Uterus (tissue), 4 donors: Measurements from ENCODE around the gene NMNAT3. TPM values are rescaled to one million over a fixed set of nuclear protein-coding genes. Genes with fewer than 3 reads are reported as not detected.

Experiments used
- DNase-seq, 2 donors: peaks; one replicate each; pipeline ENCODE4 v3.0.0-alpha.2; 2019 to 2020
- H3K27ac ChIP-seq, 2 donors: fragments of 200-600 bp; sonication (generic); 1 replicate in 1 of 2; 2 replicates in 1 of 2; pipeline ENCODE4 v1.5.1; 2016 to 2018
- H3K27me3 ChIP-seq, 2 donors: fragments of 200-600 bp; sonication (generic); one replicate each; pipeline ENCODE4 v1.5.1; 2018 to 2019; ENCODE audit warnings: control low read depth in 1 of 2
- H3K36me3 ChIP-seq, 2 donors: fragments of 200-600 bp; sonication (generic); one replicate each; pipeline ENCODE4 v1.5.1; 2019; ENCODE audit warnings: control low read depth in 1 of 2
- H3K4me1 ChIP-seq, 2 donors: fragments of 200-600 bp; sonication (generic); one replicate each; pipeline ENCODE4 v1.5.1; 2018 to 2019; ENCODE audit warnings: control low read depth in 1 of 2
- H3K4me3 ChIP-seq, 2 donors: fragments of 200-600 bp; sonication (generic); 1 replicate in 1 of 2; 2 replicates in 1 of 2; pipeline ENCODE4 v1.5.1; 2018 to 2019; ENCODE audit warnings: mild to moderate bottlenecking in 1 of 2
- H3K9me3 ChIP-seq, 2 donors: fragments of 200-600 bp; sonication (generic); one replicate each; pipeline ENCODE4 v1.5.1; 2019; ENCODE audit warnings: control low read depth in 1 of 2
- POLR2A ChIP-seq, 2 donors: fragments of 450-650 bp; IDR thresholded peaks; one replicate each; pipeline ENCODE4 v1.6.1; 2016; ENCODE audit warnings: antibody characterized with exemption in 2 of 2, mild to moderate bottlenecking in 1 of 2, moderate library complexity in 1 of 2
- intact Hi-C: fragments of 100-400 bp; cut with DNase I; formaldehyde crosslinking; loops from one replicate; pipeline ENCODE4 v1.15.1; 2023; ENCODE audit warnings: low total_unique reads
- total RNA-seq, 4 donors: library from RNA; depleted of rRNA in 3 of 4; stranded (reverse); fragments of >200 nt in 3 of 4; gene quantifications; one replicate each; pipeline versions ENCODE4 v1.1.0 to v1.2.4, GENCODE V29; 2014 to 2023
- TF ChIP-seq, protein P1 (sequence below), 4 experiments: fragments of 200-600 bp in 2 of 4; fragments of 450-650 bp in 2 of 4; sonication (generic) in 2 of 4; IDR thresholded peaks; one replicate each; pipeline ENCODE4 v1.5.1; 2016 to 2019; ENCODE audit warnings: antibody characterized with exemption in 4 of 4, mild to moderate bottlenecking in 2 of 4, moderate library complexity in 1 of 4
- donor health status: DM: yes; HTN: yes; CAD: no.

The NMNAT3 gene
- total RNA-seq, 4 donors from 2014 or later = 2.4 to 17.2 (median 7.5) TPM

DNA sequence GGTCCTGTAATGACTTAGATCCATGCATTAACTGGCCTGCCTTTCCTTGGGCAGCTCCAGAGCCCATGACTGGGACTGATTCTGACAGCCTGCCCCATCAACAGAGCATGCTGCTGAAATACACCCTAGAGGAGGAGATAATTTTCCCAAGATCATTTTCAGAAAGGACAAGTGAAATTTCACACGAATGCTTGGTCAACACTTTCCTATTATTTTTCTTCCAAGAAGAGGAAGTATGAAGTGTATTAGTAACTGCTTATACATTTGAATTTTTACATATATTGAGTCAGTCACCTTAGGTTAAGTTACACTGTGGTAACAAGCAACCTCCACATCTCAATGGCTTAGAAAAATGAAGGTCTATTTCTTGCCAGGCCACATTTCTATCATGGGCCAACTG lies 9.7 kb upstream of the NMNAT3 start:
- no peak for DNase-seq
- intact Hi-C loops = no loop called here
- Histone ChIP-seq H3K4me1 (no peaks in the 10 kb centered on the region), H3K36me3 (no peaks in the 10 kb centered on the region), H3K4me3 (no peak overlapping the region), H3K9me3 (no peaks in the 10 kb centered on the region), H3K27me3 (no peaks in the 10 kb centered on the region), H3K27ac (no peak overlapping the region)
- TF ChIP-seq POLR2A (IDR thresholded peaks at IDR 0.05) = no peak
- TF ChIP-seq, protein P1, sequence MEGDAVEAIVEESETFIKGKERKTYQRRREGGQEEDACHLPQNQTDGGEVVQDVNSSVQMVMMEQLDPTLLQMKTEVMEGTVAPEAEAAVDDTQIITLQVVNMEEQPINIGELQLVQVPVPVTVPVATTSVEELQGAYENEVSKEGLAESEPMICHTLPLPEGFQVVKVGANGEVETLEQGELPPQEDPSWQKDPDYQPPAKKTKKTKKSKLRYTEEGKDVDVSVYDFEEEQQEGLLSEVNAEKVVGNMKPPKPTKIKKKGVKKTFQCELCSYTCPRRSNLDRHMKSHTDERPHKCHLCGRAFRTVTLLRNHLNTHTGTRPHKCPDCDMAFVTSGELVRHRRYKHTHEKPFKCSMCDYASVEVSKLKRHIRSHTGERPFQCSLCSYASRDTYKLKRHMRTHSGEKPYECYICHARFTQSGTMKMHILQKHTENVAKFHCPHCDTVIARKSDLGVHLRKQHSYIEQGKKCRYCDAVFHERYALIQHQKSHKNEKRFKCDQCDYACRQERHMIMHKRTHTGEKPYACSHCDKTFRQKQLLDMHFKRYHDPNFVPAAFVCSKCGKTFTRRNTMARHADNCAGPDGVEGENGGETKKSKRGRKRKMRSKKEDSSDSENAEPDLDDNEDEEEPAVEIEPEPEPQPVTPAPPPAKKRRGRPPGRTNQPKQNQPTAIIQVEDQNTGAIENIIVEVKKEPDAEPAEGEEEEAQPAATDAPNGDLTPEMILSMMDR (IDR thresholded peaks at IDR 0.05) = no peak

DNA sequence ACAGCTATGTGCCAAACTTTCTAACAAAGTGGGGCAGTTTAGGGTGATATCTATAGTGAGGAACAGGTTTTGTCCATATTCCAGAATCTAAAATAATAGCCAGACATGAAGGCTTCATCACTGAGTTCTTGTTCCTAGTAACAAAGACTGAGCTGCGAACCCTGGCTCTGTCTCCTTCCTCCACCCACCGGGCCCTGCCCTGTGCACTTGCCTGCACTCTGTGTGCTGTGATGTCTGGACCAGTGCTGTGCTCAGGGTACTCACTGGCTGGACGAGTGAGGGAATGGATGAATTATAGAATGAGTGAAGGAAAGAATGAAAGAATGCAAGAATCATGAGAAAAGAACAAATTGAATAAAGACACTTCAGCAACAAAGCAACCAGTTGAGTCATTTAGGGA lies 8.9 kb upstream of the NMNAT3 start:
- H3K27ac ChIP-seq = no peak overlapping the region
- H3K4me1 ChIP-seq = no peaks in the 10 kb centered on the region
- DNase-seq = no peak
- TF ChIP-seq, protein P1 (IDR thresholded peaks at IDR 0.05) = no peak
- no peak for TF ChIP-seq POLR2A (IDR thresholded peaks at IDR 0.05)
- H3K9me3 ChIP-seq = no peaks in the 10 kb centered on the region
- no peaks in the 10 kb centered on the region for H3K27me3 ChIP-seq
- H3K36me3 ChIP-seq = no peaks in the 10 kb centered on the region
- no peak overlapping the region for H3K4me3 ChIP-seq
- intact Hi-C loops = no loop called here

DNA sequence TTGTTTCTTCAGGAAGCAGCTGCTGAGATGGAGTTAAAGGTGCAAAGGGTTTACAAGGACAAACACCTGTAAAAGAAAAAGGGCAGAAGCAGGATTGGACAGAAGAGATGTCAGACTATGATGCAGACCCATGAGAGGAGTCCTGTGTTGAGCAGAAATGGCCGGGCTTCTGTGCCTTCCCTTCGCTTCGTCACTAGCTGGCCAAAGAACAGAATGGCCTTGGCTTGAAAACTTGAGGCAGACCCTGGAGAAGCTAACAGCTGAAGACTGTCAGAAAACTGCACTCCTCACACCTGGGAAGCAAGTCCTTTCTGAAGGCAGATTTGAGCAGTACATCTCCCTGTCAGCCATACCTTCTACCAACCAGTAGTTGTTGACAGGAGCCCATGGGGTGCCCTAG lies 8.4 kb upstream of the NMNAT3 start:
- TF ChIP-seq, protein P1 (IDR thresholded peaks at IDR 0.05) = no peak
- no peak for TF ChIP-seq POLR2A (IDR thresholded peaks at IDR 0.05)
- Histone ChIP-seq H3K27me3 (no peaks in the 10 kb centered on the region), H3K36me3 (no peaks in the 10 kb centered on the region), H3K4me1 (no peaks in the 10 kb centered on the region), H3K27ac (no peak overlapping the region), H3K9me3 (no peaks in the 10 kb centered on the region), H3K4me3 (no peak overlapping the region)
- intact Hi-C loops = no loop called here
- no peak for DNase-seq

DNA sequence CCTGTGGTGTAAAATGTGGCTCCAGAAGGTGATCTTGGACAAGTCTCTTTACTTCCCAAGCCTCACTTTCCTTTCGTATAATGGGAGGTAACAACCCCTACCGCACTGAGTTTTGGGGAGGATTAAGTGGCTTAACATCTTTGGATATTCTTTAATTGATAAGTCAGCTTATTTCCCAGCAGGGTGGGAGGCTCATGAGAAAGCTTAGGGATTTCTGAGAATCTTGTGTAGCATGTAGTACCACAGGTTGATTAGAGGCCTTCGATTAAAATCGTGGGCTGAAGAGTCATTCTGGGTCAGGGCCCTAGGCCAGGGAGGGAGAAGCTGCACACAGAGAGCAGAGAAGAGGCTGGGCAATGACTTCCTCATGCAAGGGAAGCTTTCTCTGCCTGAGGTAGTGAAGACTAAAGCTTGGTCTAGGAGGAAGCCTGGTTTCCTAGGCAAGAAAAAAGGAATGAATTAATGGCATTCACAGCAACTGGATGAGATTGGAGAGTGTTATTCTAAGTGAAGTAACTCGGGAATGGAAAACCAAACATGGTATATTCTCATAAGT lies 1.5 kb upstream of the NMNAT3 start:
- no peak overlapping the region for H3K27ac ChIP-seq
- no peak for DNase-seq
- no peak for TF ChIP-seq POLR2A (IDR thresholded peaks at IDR 0.05)
- TF ChIP-seq, protein P1 (IDR thresholded peaks at IDR 0.05) = no peak
- H3K4me1 ChIP-seq = no peaks in the 10 kb centered on the region
- no peaks in the 10 kb centered on the region for H3K27me3 ChIP-seq
- H3K9me3 ChIP-seq = no peaks in the 10 kb centered on the region
- intact Hi-C loops = no loop called here
- no peak overlapping the region for H3K4me3 ChIP-seq
- H3K36me3 ChIP-seq = no peaks in the 10 kb centered on the region

DNA sequence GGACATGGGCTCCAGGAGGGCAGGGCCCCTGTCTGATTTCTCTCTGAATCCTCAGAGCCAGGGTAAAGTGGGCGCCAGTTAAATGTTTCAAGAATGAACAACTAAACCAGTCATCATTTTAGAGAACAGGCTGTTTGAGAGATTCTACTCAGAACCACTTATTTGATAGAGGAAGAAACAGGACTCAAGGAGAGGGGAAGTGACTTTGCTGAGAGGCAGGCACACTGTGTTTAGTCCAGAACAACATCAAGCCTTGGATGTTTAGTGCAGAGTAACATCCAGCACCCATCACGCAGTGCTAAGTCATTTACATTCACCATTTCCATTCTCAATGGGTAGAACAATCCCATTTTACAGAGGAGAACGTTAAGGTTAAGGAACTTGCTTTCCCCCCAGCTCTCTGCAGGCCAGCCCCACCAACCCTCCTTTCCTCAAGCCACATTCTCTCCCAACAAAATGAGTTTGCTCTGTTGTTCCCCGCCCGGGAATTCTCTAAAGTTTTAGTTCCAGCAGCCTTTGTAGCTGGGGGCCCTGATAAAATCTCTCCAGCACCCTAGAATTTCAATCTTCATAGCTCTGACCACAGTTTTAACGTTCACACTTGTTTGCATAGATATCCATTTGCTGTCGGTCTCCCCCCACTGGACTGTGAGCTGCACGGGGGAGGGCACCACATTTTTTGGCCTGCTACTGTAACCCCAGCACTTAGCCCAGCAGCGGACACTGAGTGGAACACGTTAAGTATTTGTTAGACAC lies 962 bp downstream of the NMNAT3 start:
- Histone ChIP-seq H3K27ac (no peak overlapping the region), H3K9me3 (no peaks in the 10 kb centered on the region), H3K36me3 (no peaks in the 10 kb centered on the region), H3K27me3 (no peaks in the 10 kb centered on the region), H3K4me1 (no peaks in the 10 kb centered on the region), H3K4me3 (peak overlapping the region; percentile 73 to 82)
- TF ChIP-seq POLR2A (IDR thresholded peaks at IDR 0.05) = no peak
- TF ChIP-seq, protein P1 (IDR thresholded peaks at IDR 0.05) = no peak
- intact Hi-C loops = no loop called here
- no peak for DNase-seq
